HL-60 (cell line): ENCODE data around the gene IL1RL1.

Experiments
- CTCF ChIP-seq: IDR thresholded peaks from one replicate; pipeline ENCODE4 v1.5.1; 2011; ENCODE audit warnings: low read length, control low read depth, inconsistent platforms; ENCODE audit not compliant: insufficient read depth
- GABPA ChIP-seq: IDR thresholded peaks from 2 replicates; pipeline ENCODE4 v1.6.1; 2012; ENCODE audit warnings: low read depth
- POLR2AphosphoS5 ChIP-seq: IDR thresholded peaks from 2 replicates; pipeline ENCODE4 v1.6.1; 2012; ENCODE audit warnings: low read depth
- REST ChIP-seq: IDR thresholded peaks from 2 replicates; pipeline ENCODE4 v1.6.1; 2012; ENCODE audit warnings: low read depth; ENCODE audit not compliant: insufficient replicate concordance

- no peak for TF ChIP-seq REST
- TF ChIP-seq CTCF: no peak
- no peak for TF ChIP-seq POLR2AphosphoS5
- no peak for TF ChIP-seq GABPA
Observed at GRCh38 chr2:102386867-102387541, 75.6 kb downstream of the IL1RL1 start.
